NCI-H2081 (cell line): ENCODE data around the gene NYAP2.

Source experiments
- DNase-seq, 2 experiments: peaks; one replicate each; lab custom pipeline; 2025; lab: John Stamatoyannopoulos, UW

NYAP2 gene

DNA sequence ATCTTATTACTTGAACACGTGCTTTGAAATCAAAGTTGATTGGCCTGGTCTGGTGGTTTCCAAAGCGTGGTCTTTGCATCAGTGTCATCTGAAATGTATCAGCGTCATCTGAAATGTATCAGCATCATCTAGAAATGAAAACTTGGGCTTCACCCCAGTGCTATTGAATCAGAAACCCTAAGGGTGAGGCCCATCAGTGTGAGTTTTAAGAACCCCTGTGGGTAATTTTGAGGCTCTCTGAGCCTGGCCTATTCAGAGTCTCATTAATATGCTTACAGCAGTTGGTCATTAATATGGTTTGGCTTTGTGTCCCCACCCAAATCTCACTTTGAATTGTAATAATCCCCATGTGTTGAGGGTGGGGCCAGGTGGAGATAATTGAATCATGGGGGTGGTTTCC lies 85.2 kb downstream of the NYAP2 start:
- DNase-seq, result no peak

DNA sequence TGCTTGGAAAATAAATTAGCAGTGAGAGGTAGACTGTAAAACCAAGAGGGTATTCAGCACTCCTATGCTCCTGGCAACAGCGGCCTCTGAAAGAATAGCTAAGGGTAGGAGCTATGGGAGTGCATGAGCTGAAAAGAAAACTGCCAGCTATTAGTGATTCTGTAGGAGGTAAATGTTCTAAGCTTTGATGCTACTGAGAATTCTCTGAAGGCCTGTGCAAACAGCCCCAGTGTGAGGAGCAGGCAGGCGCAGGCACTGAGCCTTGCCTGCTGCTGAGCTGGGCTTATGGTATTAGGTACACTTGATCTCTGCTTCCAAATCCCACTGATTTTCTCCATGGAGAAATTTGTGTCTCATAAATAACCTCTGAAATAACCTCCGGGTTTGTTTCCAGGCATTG lies 86.7 kb downstream of the NYAP2 start:
- no peak for DNase-seq

DNA sequence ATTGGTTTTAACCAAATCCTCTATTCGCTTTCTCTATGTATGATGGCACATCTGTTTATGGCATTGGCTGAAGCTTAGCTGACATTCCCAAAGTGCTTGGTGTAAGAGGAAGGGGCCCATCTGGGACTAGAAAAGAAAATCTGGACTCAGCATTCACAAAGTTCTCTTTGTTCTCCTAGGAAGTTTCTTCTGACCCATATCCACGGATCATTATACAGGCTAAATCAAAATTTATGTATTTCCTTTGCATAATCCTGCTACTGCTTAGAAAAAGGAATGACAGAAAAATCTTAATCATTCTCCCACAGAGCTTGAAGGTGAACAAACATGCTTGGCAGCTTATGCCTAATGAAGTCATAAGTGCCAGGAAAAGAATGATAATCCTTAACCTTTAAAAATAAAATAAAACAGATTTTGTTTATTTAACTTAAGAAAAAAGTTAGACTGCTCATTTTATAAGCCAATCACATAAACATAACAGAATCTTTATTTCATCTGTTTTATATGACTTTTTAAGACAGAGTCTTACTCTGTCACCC lies 88.4 kb downstream of the NYAP2 start:
- no peak for DNase-seq

DNA sequence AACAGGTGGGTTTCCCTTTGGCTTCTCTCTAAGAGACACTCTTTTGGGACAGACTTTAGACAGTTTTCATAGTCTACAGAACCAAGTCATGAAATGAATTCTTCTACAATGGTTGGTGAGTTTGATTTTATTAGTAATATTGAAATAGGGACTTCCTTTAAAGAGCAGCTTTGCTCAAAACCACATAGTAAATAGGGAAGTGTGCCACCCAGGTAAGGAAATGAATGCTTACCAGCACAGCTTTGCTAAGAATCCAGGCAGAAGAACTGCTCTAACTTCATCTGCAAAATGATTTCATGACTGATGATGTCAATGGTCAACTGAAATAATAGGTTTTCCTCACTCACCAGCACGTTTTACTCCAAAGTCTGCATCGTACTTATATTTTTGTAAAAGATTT lies 89.2 kb downstream of the NYAP2 start:
- no peak for DNase-seq

DNA sequence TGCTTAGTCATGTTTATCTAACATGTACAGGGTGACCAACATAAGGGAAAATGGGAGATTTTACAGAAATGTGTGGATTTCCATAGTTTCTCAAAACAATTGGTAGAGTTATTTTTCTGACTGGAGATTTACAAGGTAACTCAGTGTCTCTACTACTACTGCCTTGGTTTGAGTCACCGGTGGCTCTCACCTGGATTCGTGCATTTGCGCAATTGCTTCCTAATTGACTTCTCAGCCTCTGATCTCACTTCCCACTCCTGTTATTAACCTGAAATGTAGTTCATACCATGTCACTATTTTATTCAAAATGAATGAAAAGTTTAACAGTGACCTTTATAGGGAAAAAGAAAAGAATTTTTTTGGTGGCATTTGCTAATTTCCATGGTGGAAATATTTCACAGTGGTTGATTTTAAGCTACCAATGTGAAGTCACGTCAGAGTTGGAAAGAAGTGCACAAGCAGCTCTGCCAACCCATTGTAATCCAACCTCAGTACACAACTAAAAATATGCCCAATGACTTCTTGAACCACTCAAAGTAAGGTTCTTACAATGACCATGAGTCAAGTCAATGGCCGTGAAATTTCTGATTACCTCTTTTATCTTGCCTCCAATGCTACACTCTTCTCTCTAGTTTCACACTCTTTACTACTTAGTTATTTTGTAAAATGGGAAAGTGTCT lies 94.0 kb downstream of the NYAP2 start:
- DNase-seq, result no peak

DNA sequence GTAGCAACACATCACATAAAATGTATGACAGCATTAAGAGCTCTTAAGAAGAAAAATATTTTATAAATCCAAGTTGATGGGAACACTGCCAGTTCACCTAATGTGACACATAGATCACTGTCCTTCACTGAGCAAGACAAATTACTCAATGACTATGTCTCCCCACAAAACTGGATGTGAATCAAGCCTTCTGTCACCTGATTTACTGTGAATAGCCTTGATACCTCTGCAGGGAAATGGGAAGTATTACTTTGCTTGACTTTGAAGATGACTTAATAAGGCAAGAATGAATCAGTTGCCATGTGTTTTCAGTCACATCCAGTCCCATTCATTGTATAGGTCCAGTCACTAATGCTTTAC lies 94.6 kb downstream of the NYAP2 start:
- no peak for DNase-seq

DNA sequence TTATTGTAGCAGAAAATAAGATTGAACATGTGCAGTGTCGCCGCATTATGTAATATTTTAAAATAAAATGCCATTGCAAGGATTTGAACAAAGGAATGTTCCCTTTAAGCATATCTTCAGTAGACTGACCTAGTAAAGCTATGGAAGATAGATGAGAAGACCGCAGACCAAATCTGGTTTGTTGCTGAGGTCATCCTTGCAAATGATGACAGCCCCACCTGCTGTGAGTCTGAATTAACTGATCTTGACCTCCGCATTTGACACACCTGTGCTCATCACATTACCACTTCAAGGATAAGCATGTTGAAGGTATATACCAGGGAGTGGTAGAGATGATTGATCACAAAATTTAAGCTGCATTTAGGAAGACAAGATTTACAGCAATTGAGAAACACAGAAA lies 96.2 kb downstream of the NYAP2 start:
- DNase-seq, result no peak

DNA sequence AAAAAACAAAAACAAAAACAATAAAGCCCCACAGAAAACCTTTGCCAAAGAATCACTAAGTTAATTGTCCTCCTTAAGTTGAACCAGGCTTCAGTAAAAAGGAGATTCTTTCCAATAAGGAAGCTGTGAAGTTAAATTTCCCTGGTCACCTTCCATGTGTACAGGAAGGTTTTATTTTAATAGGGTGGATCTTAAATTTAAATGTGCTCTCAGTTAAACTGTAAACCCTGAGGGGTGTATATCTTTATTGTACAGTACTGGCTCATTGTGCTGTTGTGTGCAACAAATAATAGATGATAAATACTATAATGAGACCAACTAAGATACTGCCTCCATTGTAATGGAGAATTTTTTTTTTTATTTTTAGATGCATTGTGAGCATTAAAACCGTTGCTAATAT lies 97.1 kb downstream of the NYAP2 start:
- DNase-seq, result no peak

DNA sequence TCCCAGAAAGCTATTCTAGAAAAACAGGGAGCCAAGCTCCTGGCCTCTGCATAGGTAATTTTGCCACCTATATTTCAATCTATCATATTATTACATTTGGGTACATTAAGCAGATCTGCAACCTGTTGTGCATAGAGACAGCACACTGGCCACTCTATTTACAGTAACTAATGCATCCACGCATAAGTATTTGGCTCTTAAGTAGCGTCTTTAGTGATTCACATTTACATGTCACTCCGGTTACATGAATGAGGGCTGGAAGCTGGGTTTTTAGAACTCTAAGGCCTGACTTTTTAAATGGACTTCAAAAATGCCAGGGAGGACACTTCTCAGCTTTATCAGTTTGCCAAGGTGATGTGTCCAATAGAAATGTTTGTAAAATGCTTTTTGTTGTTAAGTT lies 97.7 kb downstream of the NYAP2 start:
- no peak for DNase-seq

DNA sequence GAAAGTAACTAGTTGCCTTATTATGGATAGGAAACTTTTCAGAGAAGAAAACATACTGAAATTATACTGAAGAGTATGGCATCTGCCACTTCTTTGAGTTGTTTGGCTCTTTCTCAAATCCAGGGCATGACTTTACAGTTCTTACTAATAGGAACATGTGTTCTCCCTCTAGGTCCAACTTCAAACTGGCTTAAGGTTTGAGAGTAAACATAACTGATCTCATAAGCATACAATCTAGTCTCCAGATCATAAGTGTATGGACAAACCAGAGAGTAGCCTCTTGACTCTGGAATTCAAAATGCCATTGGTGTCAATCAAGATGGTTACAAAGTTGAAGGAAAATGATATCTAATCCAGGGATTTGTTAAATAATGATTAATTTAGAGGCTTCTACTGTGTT lies 101.5 kb downstream of the NYAP2 start:
- DNase-seq, result no peak

DNA sequence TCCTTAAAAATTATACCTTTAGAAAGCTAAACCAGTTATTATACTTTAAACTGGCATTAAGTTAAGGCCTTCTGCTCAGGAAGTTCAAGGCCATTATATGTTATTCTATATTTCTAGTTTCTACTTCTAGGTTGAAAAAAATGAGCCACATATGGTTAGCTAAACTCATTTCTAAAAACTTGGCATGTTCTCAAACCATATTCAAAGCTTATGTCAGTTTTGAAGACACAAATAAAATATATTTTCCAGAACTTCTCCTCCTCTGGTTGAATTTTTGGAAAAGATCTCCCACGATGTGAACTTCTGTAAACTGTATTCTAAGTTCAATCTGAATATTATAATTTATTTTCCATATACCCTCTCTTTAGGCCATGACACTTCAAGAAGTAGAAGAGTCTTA lies 103.5 kb downstream of the NYAP2 start:
- DNase-seq, result no peak

DNA sequence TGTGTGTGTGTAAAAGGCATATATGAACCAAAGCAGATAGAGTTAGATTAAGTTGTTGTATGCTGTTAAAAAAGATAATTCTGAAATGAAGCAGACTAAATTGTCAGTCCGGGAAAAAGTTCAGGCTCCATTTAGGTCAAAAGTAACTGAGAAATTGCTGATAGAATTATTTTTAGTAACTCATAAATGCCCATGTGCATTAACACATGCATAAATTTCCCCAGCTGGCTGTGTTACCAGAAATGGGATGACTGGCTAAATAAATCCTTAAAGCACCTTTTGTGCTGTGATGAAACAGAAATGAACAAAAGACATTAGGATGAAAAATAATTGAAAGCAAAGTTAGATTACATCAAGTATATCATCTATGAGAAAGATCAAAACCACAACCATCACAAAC lies 111.3 kb downstream of the NYAP2 start:
- no peak for DNase-seq

DNA sequence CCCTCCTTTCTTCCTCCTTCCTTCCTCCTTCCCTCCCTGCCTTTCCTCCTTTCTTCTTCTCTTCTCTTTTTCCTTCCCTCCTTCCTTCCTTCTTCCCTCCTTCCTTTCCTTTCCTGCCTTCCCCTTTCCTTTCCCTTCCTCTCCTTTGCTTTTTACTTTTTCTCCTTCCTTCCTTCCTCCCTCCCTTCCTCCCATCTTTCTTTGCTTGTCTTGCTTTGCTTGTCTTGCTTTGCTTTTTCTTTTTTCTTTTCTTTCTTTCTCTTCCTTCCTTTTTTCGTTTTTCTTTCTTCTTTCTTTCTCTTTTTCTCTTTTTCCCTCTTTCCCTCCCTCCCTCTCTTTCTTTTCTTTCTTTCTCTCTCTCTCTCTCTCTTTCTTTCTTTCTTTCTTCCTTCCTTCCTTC lies 113.0 kb downstream of the NYAP2 start:
- no peak for DNase-seq

DNA sequence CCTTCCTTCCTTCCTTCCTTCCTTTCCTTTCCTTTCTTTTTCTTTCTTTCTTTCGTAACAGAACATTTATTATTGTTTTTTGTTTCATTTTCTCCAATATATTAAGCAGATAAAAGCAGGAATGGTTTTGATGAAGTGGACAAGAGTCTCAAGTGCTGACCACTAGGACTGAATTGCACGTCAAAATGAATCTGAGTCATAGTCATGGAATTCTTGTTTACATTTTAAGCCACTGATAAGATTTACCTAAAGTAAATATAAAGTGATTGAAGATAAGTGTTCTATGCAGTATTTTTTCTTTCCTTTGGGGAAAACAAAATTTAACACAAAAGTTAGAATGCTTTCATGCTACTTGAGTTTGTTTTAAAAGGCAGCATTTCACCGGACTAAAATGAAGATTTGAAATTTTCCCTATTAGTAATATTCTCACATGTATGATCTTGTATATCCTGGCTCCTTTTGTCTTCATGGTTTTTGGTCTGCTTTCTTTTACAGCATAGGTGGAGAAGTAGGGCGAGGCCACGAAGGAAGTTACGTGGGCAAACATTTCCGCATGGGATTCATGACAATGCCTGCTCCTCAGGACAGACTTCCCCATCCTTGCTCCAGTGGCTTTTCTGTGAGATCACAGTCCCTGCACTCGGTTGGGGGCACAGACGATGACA lies 113.5 kb downstream of the NYAP2 start:
- no peak for DNase-seq

DNA sequence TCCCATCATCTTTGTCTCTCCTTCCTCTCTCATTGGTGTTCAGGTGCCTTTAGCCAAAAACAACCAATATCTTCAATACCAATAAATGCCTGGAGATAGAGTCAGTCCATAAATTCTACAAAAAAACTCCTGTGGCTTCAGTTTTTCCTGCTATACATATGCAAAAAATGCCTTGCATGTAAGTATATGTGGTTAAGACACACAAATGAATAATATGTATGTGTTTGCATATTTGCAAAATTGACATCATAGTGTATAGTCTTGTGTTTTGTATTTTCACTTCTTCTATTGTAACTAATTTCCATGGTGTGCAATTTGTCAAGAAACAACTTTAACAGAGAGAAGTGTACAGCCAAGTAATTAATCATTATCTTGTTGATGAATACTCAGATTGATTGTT lies 115.5 kb downstream of the NYAP2 start:
- DNase-seq, result no peak

DNA sequence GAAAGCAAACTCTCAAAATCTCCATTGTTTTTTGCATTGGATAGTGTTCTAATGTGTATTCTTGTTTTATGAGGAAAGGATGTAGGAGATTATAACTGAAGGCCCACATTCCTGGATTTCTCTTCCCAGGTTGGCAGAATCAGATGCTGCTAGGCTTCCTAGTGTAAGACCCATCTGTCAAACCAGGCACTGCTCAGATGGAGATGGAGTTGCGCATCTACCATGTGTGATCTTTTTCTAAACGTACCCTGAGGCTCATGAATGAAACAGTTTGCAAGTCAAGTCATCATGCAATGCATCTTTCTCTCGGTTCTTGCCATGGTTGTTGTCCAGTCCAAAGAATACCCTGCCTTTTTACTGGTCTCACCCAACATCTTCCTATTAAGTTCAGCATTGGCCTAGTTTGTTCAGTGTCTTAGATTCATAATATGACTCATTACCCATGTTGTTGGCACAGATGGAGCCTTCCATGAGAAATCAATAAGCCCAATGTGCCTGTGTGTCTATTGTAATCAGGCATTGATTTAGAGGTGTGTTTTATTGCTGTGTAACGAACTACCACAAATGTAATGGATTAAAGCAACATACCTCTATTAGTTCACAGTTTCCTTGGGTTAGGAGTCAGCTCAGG lies 127.4 kb downstream of the NYAP2 start:
- DNase-seq, result no peak

DNA sequence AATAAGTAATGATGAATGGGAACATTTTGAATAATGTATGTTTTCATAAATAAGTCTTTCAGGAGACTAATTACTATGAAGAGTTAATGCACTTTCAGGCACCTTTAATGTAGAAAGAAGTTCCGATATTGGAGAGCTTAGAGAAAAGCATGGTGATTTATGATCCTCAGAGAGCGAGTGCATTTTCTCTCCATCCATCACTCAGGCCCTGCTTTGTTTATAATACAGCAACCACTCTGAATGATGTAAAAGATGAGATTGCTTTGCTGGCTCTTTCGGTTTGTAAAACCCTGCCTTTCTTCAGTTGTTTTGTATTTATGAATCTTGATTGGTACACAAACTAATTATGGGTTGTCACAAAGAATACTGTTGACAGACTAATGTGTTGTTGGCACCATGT lies 132.0 kb downstream of the NYAP2 start:
- DNase-seq, result peak; percentile 12 to 65

DNA sequence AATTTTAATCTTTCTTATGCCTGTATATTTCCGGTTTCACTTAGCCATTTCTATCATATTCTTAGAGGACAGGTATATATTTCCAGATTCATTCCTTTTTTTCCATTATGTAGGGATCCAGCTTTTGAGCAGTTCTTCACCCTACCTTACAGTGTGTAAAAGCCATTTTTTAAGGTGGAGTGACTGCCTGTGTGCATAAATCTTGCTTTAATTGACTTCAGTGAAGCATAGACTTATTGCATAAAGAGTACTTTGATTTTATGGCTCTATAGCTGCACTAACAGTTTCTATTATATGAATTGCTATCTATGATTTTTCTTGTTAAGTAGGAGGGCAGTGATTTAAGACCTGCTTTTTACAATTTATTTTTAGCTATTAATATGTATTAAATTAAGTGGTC lies 132.6 kb downstream of the NYAP2 start:
- peak in 1 of 2 experiments; percentile 16 for DNase-seq

DNA sequence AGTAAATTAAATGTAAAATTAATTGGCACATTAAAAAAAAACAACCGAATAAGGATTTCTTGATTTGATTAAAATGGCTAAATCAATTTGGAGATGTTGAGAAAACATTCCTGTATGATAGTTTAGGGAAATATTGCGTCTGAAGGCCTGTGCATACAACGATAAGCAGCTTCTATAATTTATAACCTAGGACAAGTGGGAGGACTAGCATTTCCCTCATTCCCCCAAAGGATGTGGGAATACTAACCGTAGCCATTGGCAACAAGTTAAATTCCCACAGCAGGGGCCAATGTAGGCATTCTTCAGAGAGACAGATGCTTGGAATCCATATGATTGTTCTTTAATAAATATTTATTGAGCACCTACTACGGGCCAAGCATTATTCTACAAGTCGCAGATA lies 134.5 kb downstream of the NYAP2 start:
- DNase-seq, result peak in 1 of 2 experiments; percentile 2

DNA sequence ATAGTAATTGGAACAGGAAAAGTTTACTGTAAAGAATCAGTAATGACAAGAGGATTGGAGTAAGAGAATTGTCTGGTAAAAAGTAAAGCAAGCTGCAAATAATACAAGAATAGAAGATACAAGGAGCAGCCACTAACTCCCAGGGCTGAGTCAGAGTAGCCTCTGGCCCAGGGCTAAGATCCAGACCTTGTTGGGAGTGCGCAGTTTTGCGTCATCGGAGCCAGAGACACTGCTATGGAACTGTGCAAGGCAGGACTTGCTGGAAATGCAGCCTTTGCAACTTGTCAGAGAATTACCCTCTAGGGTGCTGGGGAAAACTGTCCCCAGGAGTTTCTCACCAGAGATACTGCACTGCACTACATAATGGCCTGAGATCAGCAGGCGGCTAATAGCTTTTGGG lies 135.2 kb downstream of the NYAP2 start:
- DNase-seq, result no peak

DNA sequence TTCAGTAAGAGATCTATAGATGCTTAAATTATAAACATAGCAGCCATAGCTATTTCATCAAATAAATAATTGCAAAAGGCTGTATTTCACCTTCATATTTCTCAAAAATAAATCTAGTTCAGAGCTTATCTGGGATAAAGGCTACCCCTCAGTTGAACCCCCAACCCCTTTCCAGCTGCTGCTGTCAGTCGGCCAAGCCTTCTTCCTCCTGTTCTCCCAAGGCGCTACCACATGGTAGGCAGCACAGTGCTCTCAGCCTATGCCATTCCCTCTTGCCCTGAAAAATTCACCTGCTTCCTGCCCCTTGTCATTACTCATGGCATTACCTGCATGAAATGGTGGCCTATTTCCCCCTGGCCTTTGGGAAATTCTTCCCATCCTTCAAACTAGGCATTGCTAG lies 136.5 kb downstream of the NYAP2 start:
- no peak for DNase-seq

DNA sequence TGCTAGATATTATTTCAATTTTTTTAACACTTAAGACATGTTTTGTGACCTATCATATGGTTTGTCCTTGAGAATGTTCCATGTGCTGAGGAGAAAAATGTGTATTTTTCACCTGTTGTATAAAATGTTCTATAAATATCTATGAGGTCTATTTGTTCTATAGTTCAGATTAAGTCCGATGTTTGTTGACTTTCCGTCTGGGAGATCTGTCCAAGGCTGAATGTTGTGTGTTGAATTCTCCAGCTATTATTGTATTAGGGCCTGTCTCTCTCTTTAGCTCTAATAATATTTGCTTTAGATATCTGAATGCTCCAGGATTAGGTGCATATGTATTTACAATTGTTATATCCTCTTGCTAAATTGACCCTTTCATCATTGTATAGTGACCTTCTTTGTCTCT lies 144.1 kb downstream of the NYAP2 start:
- DNase-seq, result no peak

DNA sequence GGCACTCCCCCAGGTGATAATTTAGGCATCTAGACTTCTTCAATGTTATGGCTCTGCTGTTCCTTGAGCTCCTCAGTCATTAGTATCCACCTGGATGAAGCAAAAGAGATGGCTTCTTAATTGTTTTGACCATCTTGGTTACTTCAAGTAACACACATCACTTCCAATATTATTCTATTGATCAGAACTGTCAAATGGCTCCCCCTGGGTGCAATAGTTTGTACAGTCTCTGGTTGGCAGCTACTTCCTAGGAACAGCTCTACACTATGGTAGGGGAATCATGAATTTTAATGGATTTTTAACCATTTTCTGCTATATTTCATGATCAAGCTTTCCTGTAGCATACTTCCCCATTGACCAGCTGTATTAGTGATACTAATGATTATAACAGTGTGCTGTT lies 157.0 kb downstream of the NYAP2 start:
- no peak for DNase-seq
